A549 (cell line): ENCODE data around the gene KIF1C. TPM values are rescaled to one million over a fixed set of nuclear protein-coding genes. Genes with fewer than 3 reads are reported as not detected.

Source experiments
- ATAC-seq, 2 experiments: fragments of 200-7000 bp in 1 of 2; fragments of >200 bp in 1 of 2; cut with Nextera tagmentation in 1 of 2; cut with Tn5 transposase in 1 of 2; 3 replicates each; pipeline versions ENCODE4 v1.8.0 to v1.9.1; 2018 to 2020; ENCODE audit warnings: mild to moderate bottlenecking in 1 of 2, moderate library complexity in 1 of 2
- CTCF ChIA-PET: fragments of 300-600 bp; sonication (Branson Sonifier 250); formaldehyde crosslinking; extraction: SDS; loops from one replicate; lab custom pipeline; 2021; ENCODE audit warnings: antibody characterized with exemption, inconsistent platforms; lab: Yijun Ruan, JAX
- POLR2A ChIA-PET: fragments of 350-600 bp; formaldehyde crosslinking; extraction: SDS; loops from one replicate; lab custom pipeline; 2021; ENCODE audit warnings: antibody characterized with exemption, inconsistent platforms; lab: Yijun Ruan, JAX
- DNase-seq, 2 experiments: peaks; one replicate each; pipeline versions ENCODE4 v3.0.0 to v3.0.0-alpha.2; 2011 to 2016; ENCODE audit warnings: low read depth in 1 of 2, low spot score in 1 of 2
- FAIRE-seq: peaks from 2 replicates; lab custom pipeline; 2011; peaks lifted over from hg19 to GRCh38; lab: Jason Lieb, UNC
- H3K27ac ChIP-seq, 2 experiments: fragments of >200 bp; sonication (Bioruptor Twin); formaldehyde crosslinking; 3 replicates each; pipeline ENCODE4 v1.5.1; 2016 to 2017
- H3K4me1 ChIP-seq: fragments of >200 bp; sonication (Bioruptor Twin); formaldehyde crosslinking; 3 replicates; pipeline ENCODE4 v1.6.1; 2016
- H3K4me2 ChIP-seq: fragments of >200 bp; sonication (Bioruptor Twin); formaldehyde crosslinking; 3 replicates; pipeline ENCODE4 v1.6.1; 2016
- H3K4me3 ChIP-seq: fragments of >200 bp; sonication (Bioruptor Twin); formaldehyde crosslinking; 3 replicates; pipeline ENCODE4 v1.5.1; 2016
- H3K9me3 ChIP-seq: fragments of >200 bp; sonication (Bioruptor Twin); formaldehyde crosslinking; 3 replicates; pipeline ENCODE4 v1.6.1; 2016
- BCL3 ChIP-seq: fragments of >200 bp; sonication (Bioruptor Twin); formaldehyde crosslinking; IDR thresholded peaks from 3 replicates; pipeline ENCODE4 v1.6.1; 2016
- CBX8 ChIP-seq: fragments of 200-600 bp; sonication (generic); IDR thresholded peaks from 2 replicates; pipeline ENCODE4 v1.6.1; 2016
- CTCF ChIP-seq: fragments of >200 bp; sonication (Bioruptor Twin); formaldehyde crosslinking; IDR thresholded peaks from 3 replicates; pipeline ENCODE4 v1.5.1; 2016
- EHF ChIP-seq: fragments of 250-450 bp; sonication (Bioruptor Pico); IDR thresholded peaks from 2 replicates; pipeline ENCODE4 v1.5.0; 2020; ENCODE audit warnings: mild to moderate bottlenecking
- EP300 ChIP-seq, 2 experiments: fragments of >200 bp; sonication (Bioruptor Twin); formaldehyde crosslinking; IDR thresholded peaks; 2 replicates in 1 of 2; 3 replicates in 1 of 2; pipeline ENCODE4 v1.6.1; 2016 to 2017
- FOSB ChIP-seq: fragments of 250-450 bp; sonication (Bioruptor Pico); IDR thresholded peaks from 2 replicates; pipeline ENCODE4 v1.5.0; 2020; ENCODE audit warnings: mild to moderate bottlenecking, moderate library complexity
- HEYL ChIP-seq: fragments of 250-450 bp; sonication (Bioruptor Pico); IDR thresholded peaks from 2 replicates; pipeline ENCODE4 v1.8.0; 2021; ENCODE audit warnings: mild to moderate bottlenecking, moderate library complexity
- HOXB13 ChIP-seq: fragments of 250-450 bp; sonication (Bioruptor Pico); IDR thresholded peaks from 2 replicates; pipeline ENCODE4 v1.5.0; 2020; ENCODE audit warnings: low read depth, mild to moderate bottlenecking, moderate library complexity
- KDM5A ChIP-seq: fragments of 200-600 bp; sonication (generic); IDR thresholded peaks from 2 replicates; pipeline ENCODE4 v1.6.1; 2016; ENCODE audit warnings: antibody characterized with exemption, mild to moderate bottlenecking
- MAFK ChIP-seq: fragments of 450-650 bp; IDR thresholded peaks from 2 replicates; pipeline ENCODE4 v1.6.1; 2014; ENCODE audit not compliant: partially characterized antibody
- MAX ChIP-seq: IDR thresholded peaks from 2 replicates; pipeline ENCODE4 v1.6.1; 2012
- MAZ ChIP-seq: fragments of 150-350 bp; IDR thresholded peaks from 2 replicates; pipeline ENCODE4 v1.6.1; 2014; ENCODE audit warnings: antibody characterized with exemption, low read depth, low read length, borderline replicate concordance
- NFE2L2 ChIP-seq: fragments of 150-350 bp; conservative IDR thresholded peaks from 2 replicates; pipeline ENCODE4 v1.6.1; 2014; ENCODE audit warnings: low read length
- PBX3 ChIP-seq: IDR thresholded peaks from 2 replicates; pipeline ENCODE4 v1.6.1; 2012
- PHF8 ChIP-seq: fragments of 200-600 bp; sonication (generic); IDR thresholded peaks from 2 replicates; pipeline ENCODE4 v1.6.1; 2016; ENCODE audit warnings: low read depth, mild to moderate bottlenecking, antibody characterized with exemption, moderate library complexity, borderline replicate concordance
- POLR2A ChIP-seq: IDR thresholded peaks from 2 replicates; pipeline ENCODE4 v1.6.1; 2012; ENCODE audit warnings: mild to moderate bottlenecking, low read length
- RAD21 ChIP-seq, 2 experiments: fragments of >200 bp in 1 of 2; sonication (Bioruptor Twin) in 1 of 2; formaldehyde crosslinking in 1 of 2; IDR thresholded peaks in 1 of 2; conservative IDR thresholded peaks in 1 of 2; 2 replicates in 1 of 2; 3 replicates in 1 of 2; pipeline ENCODE4 v1.6.1; 2012 to 2018; ENCODE audit warnings: inconsistent platforms in 1 of 2
- RARB ChIP-seq: fragments of 250-450 bp; sonication (Bioruptor Pico); IDR thresholded peaks from 2 replicates; pipeline ENCODE4 v1.8.0; 2021; ENCODE audit warnings: mild to moderate bottlenecking, moderate library complexity
- RCOR1 ChIP-seq: fragments of 150-350 bp; IDR thresholded peaks from 2 replicates; pipeline ENCODE4 v1.6.1; 2014; ENCODE audit warnings: antibody characterized with exemption, low read length, low read depth
- REST ChIP-seq: fragments of 200-600 bp; sonication (generic); IDR thresholded peaks from 2 replicates; pipeline ENCODE4 v1.6.1; 2016; ENCODE audit warnings: antibody characterized with exemption, mild to moderate bottlenecking, moderate library complexity
- RFX5 ChIP-seq: fragments of 450-650 bp; IDR thresholded peaks from 2 replicates; pipeline ENCODE4 v1.7.1; 2014; ENCODE audit warnings: antibody characterized with exemption, mild to moderate bottlenecking, moderate library complexity
- RNF2 ChIP-seq: fragments of 200-600 bp; sonication (generic); IDR thresholded peaks from 2 replicates; pipeline ENCODE4 v1.6.1; 2016; ENCODE audit warnings: low read depth, mild to moderate bottlenecking, antibody characterized with exemption, moderate library complexity, borderline replicate concordance
- SREBF2 ChIP-seq: fragments of 450-650 bp; IDR thresholded peaks from 2 replicates; pipeline ENCODE4 v1.6.1; 2014; ENCODE audit warnings: mild to moderate bottlenecking, moderate library complexity
- ZFP36 ChIP-seq: fragments of 450-650 bp; IDR thresholded peaks from 2 replicates; pipeline ENCODE4 v1.6.1; 2014; ENCODE audit warnings: borderline replicate concordance; ENCODE audit not compliant: partially characterized antibody
- ZNF302 ChIP-seq: fragments of 250-450 bp; sonication (Bioruptor Pico); IDR thresholded peaks from 2 replicates; pipeline ENCODE4 v1.9.0; 2021; ENCODE audit warnings: inconsistent platforms, mild to moderate bottlenecking, moderate library complexity
- WGBS: methylation state at CpG from one replicate; pipeline ENCODE4 v1.1.6; 2017; ENCODE audit errors: missing lambda C conversion rate; 5-methylcytosine and 5-hydroxymethylcytosine counted together
- polyA plus RNA-seq, 4 experiments: library from polyadenylated mRNA; depleted of rRNA in 3 of 4; stranded (reverse); fragments of >200 nt; fragmentation: RNase III in 1 of 4; extraction: RNeasy Plus Mini Kit Qiagen cat#74134 plus additional on column Dnase treatment in 1 of 4; gene quantifications; 2 replicates in 3 of 4; 3 replicates in 1 of 4; pipeline ENCODE4 v1.2.3, GENCODE V29; 2011 to 2017

The KIF1C gene
- polyA plus RNA-seq, 2 of the 4 experiments (the other 2 are of a cell fraction) = 48.4 to 77.4 TPM

GRCh38 chr17:4973256-4974114 lies 24.3 kb upstream of the KIF1C start:
- Histone ChIP-seq H3K4me3 (no peak overlapping the region), H3K4me2 (no peak overlapping the region), H3K4me1 (peaks cover 14% of the 10 kb centered on the region), H3K9me3 (no peaks in the 10 kb centered on the region), H3K27ac (no peak overlapping the region)
- ChIA-PET POLR2A (no interaction called here), CTCF (interaction anchor here (1.0 to 11.2 kb wide), 6 partner anchors 6 to 89 kb away, joined by 3 to 148 read pairs (median 20); partner anchors contain the start of gene CAMTA2)
- DNase-seq (no peak), ATAC-seq (no peak), FAIRE-seq (no peak)
- WGBS = 90% methylated on average over 10 of the region's 10 CpGs
- TF ChIP-seq EP300 (IDR thresholded peaks at IDR 0.05) = no peak
- TF ChIP-seq PBX3 = no peak
- no peak for TF ChIP-seq KDM5A
- TF ChIP-seq RCOR1 = no peak
- TF ChIP-seq CTCF = no peak
- TF ChIP-seq SREBF2 = no peak
- no peak for TF ChIP-seq RARB
- no peak for TF ChIP-seq PHF8
- no peak for TF ChIP-seq EHF
- TF ChIP-seq ZNF302 = no peak
- no peak for TF ChIP-seq BCL3

- H3K4me2 ChIP-seq = no peak overlapping the region
- H3K4me3 ChIP-seq = no peak overlapping the region
- TF ChIP-seq HOXB13 (CRISPR knock-in tag) (no peak), RNF2 (no peak), MAZ (no peak), CTCF (no peak), NFE2L2 (no peak), MAFK (no peak), HEYL (no peak), REST (no peak), FOSB (CRISPR knock-in tag) (no peak), RFX5 (no peak), CBX8 (no peak), ZFP36 (no peak), EP300 (IDR thresholded peaks at IDR 0.05) (no peak), RARB (no peak), POLR2A (no peak), RAD21 (conservative IDR thresholded peaks at IDR 0.05 in 1 of 2, IDR thresholded peaks at IDR 0.05 in 1 of 2) (no peak), MAX (no peak)
- ATAC-seq = no peak
- FAIRE-seq = no peak
- WGBS = 93% methylated on average over 8 of the region's 9 CpGs
- H3K9me3 ChIP-seq = no peaks in the 10 kb centered on the region
- peaks cover 7% of the 10 kb centered on the region for H3K4me1 ChIP-seq
- ChIA-PET POLR2A (no interaction called here), CTCF (interaction anchor here (1.2 to 11.2 kb wide), 5 partner anchors 9 to 88 kb away, joined by 3 to 148 read pairs (median 7); partner anchors contain the start of gene CAMTA2)
- DNase-seq = no peak
- H3K27ac ChIP-seq = no peak overlapping the region
Observed at GRCh38 chr17:4974115-4974670, 23.6 kb upstream of the KIF1C start.
